HepG2 (cell line): ENCODE results near the gene DLX3. TPM values are rescaled to one million over a fixed set of nuclear protein-coding genes. Genes with fewer than 3 reads are reported as not detected.

Experiments
- DNMT3B ChIP-seq: conservative IDR thresholded peaks from 2 replicates; pipeline ENCODE4 v1.6.1; 2016; ENCODE audit warnings: missing biosample characterization, control low read depth
- GATAD2A ChIP-seq: IDR thresholded peaks from 2 replicates; pipeline ENCODE4 v1.6.1; 2016
- HIC2 ChIP-seq: sonication (generic); formaldehyde crosslinking; IDR thresholded peaks from 2 replicates; pipeline ENCODE4 v1.9.0; 2022; ENCODE audit warnings: low read depth, missing genetic modification reagents
- MEIS2 ChIP-seq: sonication (generic); formaldehyde crosslinking; IDR thresholded peaks from 2 replicates; pipeline ENCODE4 v1.9.0; 2021; ENCODE audit warnings: mild to moderate bottlenecking, missing genetic modification reagents
- RORA ChIP-seq: sonication (generic); formaldehyde crosslinking; IDR thresholded peaks from 2 replicates; pipeline ENCODE4 v1.5.0; 2020; ENCODE audit warnings: mild to moderate bottlenecking, missing genetic modification reagents, moderate library complexity
- SIX4 ChIP-seq: sonication (generic); formaldehyde crosslinking; IDR thresholded peaks from 2 replicates; pipeline ENCODE4 v1.4.0; 2020; ENCODE audit warnings: missing genetic modification reagents
- U2AF2 ChIP-seq: fragments of 200-400 bp; formaldehyde crosslinking; IDR thresholded peaks from 2 replicates; pipeline ENCODE4 v1.6.1; 2017; ENCODE audit warnings: low read depth, mild to moderate bottlenecking, low read length
- WIZ ChIP-seq: sonication (generic); formaldehyde crosslinking; IDR thresholded peaks from 2 replicates; pipeline ENCODE4 v1.5.1; 2020; ENCODE audit warnings: mild to moderate bottlenecking, missing genetic modification reagents
- ZNF138 ChIP-seq: sonication (generic); formaldehyde crosslinking; IDR thresholded peaks from 2 replicates; pipeline ENCODE4 v1.5.0; 2020; ENCODE audit warnings: mild to moderate bottlenecking, low read depth, missing genetic modification reagents
- ZNF510 ChIP-seq: sonication (generic); formaldehyde crosslinking; IDR thresholded peaks from 2 replicates; pipeline ENCODE4 v1.4.0; 2020; ENCODE audit warnings: low read depth, mild to moderate bottlenecking, missing genetic modification reagents
- ZNF713 ChIP-seq: sonication (generic); formaldehyde crosslinking; IDR thresholded peaks from 2 replicates; pipeline ENCODE4 v1.4.0; 2020; ENCODE audit warnings: mild to moderate bottlenecking, missing genetic modification reagents
- ZNF878 ChIP-seq: sonication (generic); formaldehyde crosslinking; IDR thresholded peaks from 2 replicates; pipeline ENCODE4 v1.8.1; 2023; ENCODE audit warnings: mild to moderate bottlenecking, missing genetic modification reagents, moderate library complexity
- polyA plus RNA-seq, 8 experiments: library from polyadenylated mRNA; depleted of rRNA in 3 of 8; stranded (reverse) in 7 of 8; unstranded in 1 of 8; fragments of >200 nt; fragmentation: Illumina TruSeq in 4 of 8; extraction: Trizol in 4 of 8; gene quantifications; 2 replicates each; pipeline versions ENCODE4 v1.2.1 to v1.2.3, GENCODE V29; 2011 to 2016; ENCODE audit warnings: low read depth in 4 of 8, missing spikeins in 1 of 8, mixed read lengths in 1 of 8; ENCODE audit not compliant: insufficient read depth in 1 of 8
- total RNA-seq, 5 experiments: library from RNA; depleted of rRNA; stranded (reverse); fragments of >200 nt; fragmentation: Illumina TruSeq; extraction: Trizol; gene quantifications; 2 replicates each; pipeline ENCODE4 v1.2.3, GENCODE V29; 2016; ENCODE audit warnings: low read depth in 1 of 5
- TF ChIP-seq, protein P1 (sequence below): sonication (generic); formaldehyde crosslinking; conservative IDR thresholded peaks from 2 replicates; pipeline ENCODE4 v1.8.0; 2022; ENCODE audit warnings: mild to moderate bottlenecking, moderate library complexity, missing genetic modification reagents
- TF ChIP-seq, protein P2 (sequence below): IDR thresholded peaks from 2 replicates; pipeline ENCODE4 v1.6.1; 2012; ENCODE audit warnings: low read depth, low read length, improper control_type of control experiment
- TF ChIP-seq, protein P3 (sequence below): sonication (generic); formaldehyde crosslinking; IDR thresholded peaks from 2 replicates; pipeline ENCODE4 v1.9.0; 2021; ENCODE audit warnings: mild to moderate bottlenecking, missing genetic modification reagents
- TF ChIP-seq, protein P4 (sequence below): sonication (generic); formaldehyde crosslinking; IDR thresholded peaks from 2 replicates; pipeline ENCODE4 v1.8.0; 2022; ENCODE audit warnings: mild to moderate bottlenecking, missing genetic modification reagents, moderate library complexity

The DLX3 gene
- total and polyA plus RNA-seq, 2 of the 13 experiments (the other 11 are each of a cell fraction or from before 2014, with no cell fraction given) = 0.03 TPM; not detected in 1

GRCh38 chr17:49997773-49998703 is 3.0 kb upstream of the DLX3 start (continued):
- no peak for TF ChIP-seq SIX4 (CRISPR knock-in tag)
- no peak for TF ChIP-seq ZNF878 (CRISPR knock-in tag)
- TF ChIP-seq HIC2 (CRISPR knock-in tag) = peak; percentile 73; the same call in 1 of the 2 replicates
- TF ChIP-seq ZNF138 (CRISPR knock-in tag) = no peak
- TF ChIP-seq WIZ (CRISPR knock-in tag) = no peak
- TF ChIP-seq, protein P1, sequence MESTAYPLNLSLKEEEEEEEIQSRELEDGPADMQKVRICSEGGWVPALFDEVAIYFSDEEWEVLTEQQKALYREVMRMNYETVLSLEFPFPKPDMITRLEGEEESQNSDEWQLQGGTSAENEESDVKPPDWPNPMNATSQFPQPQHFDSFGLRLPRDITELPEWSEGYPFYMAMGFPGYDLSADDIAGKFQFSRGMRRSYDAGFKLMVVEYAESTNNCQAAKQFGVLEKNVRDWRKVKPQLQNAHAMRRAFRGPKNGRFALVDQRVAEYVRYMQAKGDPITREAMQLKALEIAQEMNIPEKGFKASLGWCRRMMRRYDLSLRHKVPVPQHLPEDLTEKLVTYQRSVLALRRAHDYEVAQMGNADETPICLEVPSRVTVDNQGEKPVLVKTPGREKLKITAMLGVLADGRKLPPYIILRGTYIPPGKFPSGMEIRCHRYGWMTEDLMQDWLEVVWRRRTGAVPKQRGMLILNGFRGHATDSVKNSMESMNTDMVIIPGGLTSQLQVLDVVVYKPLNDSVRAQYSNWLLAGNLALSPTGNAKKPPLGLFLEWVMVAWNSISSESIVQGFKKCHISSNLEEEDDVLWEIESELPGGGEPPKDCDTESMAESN (CRISPR knock-in tag) = 0 out of 2 replicates have a peak, but pooled peaks have one; percentile 55
- no peak for TF ChIP-seq DNMT3B
- no peak for TF ChIP-seq U2AF2
- TF ChIP-seq MEIS2 (CRISPR knock-in tag) = no peak
- TF ChIP-seq, protein P2, sequence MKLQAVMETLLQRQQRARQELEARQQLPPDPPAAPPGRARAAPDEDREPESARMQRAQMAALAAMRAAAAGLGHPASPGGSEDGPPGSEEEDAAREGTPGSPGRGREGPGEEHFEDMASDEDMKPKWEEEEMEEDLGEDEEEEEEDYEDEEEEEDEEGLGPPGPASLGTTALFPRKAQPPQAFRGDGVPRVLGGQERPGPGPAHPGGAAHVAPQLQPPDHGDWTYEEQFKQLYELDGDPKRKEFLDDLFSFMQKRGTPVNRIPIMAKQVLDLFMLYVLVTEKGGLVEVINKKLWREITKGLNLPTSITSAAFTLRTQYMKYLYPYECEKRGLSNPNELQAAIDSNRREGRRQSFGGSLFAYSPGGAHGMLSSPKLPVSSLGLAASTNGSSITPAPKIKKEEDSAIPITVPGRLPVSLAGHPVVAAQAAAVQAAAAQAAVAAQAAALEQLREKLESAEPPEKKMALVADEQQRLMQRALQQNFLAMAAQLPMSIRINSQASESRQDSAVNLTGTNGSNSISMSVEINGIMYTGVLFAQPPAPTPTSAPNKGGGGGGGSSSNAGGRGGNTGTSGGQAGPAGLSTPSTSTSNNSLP = no peak
- TF ChIP-seq, protein P3, sequence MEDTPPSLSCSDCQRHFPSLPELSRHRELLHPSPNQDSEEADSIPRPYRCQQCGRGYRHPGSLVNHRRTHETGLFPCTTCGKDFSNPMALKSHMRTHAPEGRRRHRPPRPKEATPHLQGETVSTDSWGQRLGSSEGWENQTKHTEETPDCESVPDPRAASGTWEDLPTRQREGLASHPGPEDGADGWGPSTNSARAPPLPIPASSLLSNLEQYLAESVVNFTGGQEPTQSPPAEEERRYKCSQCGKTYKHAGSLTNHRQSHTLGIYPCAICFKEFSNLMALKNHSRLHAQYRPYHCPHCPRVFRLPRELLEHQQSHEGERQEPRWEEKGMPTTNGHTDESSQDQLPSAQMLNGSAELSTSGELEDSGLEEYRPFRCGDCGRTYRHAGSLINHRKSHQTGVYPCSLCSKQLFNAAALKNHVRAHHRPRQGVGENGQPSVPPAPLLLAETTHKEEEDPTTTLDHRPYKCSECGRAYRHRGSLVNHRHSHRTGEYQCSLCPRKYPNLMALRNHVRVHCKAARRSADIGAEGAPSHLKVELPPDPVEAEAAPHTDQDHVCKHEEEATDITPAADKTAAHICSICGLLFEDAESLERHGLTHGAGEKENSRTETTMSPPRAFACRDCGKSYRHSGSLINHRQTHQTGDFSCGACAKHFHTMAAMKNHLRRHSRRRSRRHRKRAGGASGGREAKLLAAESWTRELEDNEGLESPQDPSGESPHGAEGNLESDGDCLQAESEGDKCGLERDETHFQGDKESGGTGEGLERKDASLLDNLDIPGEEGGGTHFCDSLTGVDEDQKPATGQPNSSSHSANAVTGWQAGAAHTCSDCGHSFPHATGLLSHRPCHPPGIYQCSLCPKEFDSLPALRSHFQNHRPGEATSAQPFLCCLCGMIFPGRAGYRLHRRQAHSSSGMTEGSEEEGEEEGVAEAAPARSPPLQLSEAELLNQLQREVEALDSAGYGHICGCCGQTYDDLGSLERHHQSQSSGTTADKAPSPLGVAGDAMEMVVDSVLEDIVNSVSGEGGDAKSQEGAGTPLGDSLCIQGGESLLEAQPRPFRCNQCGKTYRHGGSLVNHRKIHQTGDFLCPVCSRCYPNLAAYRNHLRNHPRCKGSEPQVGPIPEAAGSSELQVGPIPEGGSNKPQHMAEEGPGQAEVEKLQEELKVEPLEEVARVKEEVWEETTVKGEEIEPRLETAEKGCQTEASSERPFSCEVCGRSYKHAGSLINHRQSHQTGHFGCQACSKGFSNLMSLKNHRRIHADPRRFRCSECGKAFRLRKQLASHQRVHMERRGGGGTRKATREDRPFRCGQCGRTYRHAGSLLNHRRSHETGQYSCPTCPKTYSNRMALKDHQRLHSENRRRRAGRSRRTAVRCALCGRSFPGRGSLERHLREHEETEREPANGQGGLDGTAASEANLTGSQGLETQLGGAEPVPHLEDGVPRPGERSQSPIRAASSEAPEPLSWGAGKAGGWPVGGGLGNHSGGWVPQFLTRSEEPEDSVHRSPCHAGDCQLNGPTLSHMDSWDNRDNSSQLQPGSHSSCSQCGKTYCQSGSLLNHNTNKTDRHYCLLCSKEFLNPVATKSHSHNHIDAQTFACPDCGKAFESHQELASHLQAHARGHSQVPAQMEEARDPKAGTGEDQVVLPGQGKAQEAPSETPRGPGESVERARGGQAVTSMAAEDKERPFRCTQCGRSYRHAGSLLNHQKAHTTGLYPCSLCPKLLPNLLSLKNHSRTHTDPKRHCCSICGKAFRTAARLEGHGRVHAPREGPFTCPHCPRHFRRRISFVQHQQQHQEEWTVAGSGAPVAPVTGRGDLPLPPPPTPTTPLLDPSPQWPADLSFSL = no peak
- peak; percentile 67 for TF ChIP-seq GATAD2A
- no peak for TF ChIP-seq RORA
- TF ChIP-seq ZNF510 (CRISPR knock-in tag) = 0 out of 2 replicates have a peak, but pooled peaks have one; percentile 57
- TF ChIP-seq ZNF713 (CRISPR knock-in tag) = no peak
- TF ChIP-seq, protein P4, sequence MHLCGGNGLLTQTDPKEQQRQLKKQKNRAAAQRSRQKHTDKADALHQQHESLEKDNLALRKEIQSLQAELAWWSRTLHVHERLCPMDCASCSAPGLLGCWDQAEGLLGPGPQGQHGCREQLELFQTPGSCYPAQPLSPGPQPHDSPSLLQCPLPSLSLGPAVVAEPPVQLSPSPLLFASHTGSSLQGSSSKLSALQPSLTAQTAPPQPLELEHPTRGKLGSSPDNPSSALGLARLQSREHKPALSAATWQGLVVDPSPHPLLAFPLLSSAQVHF = no peak
